PC-9 (cell line): ENCODE measurements around the gene RNF182.
"Not testable (repeated sequence)": the region's sequence is repeated elsewhere in the genome, so short reads cannot be mapped to it uniquely, and the experiment has no call there.

Experiments
- CTCF ChIP-seq: fragments of 200-600 bp; sonication (generic); conservative IDR thresholded peaks from 2 replicates; pipeline ENCODE4 v1.6.1; 2017; ENCODE audit warnings: mixed run types, antibody characterized with exemption, mild to moderate bottlenecking, moderate library complexity
- EZH2 ChIP-seq: fragments of 200-600 bp; sonication (generic); IDR thresholded peaks from 2 replicates; pipeline ENCODE4 v1.8.0; 2017; ENCODE audit warnings: antibody characterized with exemption, low read depth

- TF ChIP-seq CTCF, EZH2: not testable (repeated sequence)
Observed at GRCh38 chr6:13880061-13880663, 44.6 kb upstream of the RNF182 start.
